GM19455 (cell line): ENCODE results near the gene SLC43A1.
A peak's percentile ranks its signal among the peaks of the same experiment; 100 is the strongest.
"Not testable (repeated sequence)": the region's sequence is repeated elsewhere in the genome, so short reads cannot be mapped to it uniquely, and the experiment has no call there.

Source experiments
- ATAC-seq: cut with Tn5 transposase; IDR thresholded peaks from one replicate; pipeline ENCODE4 v1.9.1; 2021; ENCODE audit not compliant: unreplicated experiment

SLC43A1 gene

GRCh38 chr11:57461841-57462489, 53.5 kb downstream of the SLC43A1 start:
- ATAC-seq: no peak

- ATAC-seq: no peak
These were observed 54.4 kb downstream of the SLC43A1 start for GRCh38 chr11:57460758-57461749.

GRCh38 chr11:57460022-57460757, 55.3 kb downstream of the SLC43A1 start, which contains the start of gene RTN4RL2:
Gene RTN4RL2, plus strand, starts transcription at chr11:57460528. Its CDS starts 338 bp downstream, at chr11:57460866.
- ATAC-seq: no peak

GRCh38 chr11:57459164-57460021, 56.1 kb downstream of the SLC43A1 start:
- no peak for ATAC-seq

- no peak for ATAC-seq
These were observed 56.9 kb downstream of the SLC43A1 start for GRCh38 chr11:57458410-57459163.

- no peak for ATAC-seq
These were observed 57.5 kb downstream of the SLC43A1 start for GRCh38 chr11:57458060-57458409.

- ATAC-seq: peak; percentile 32
These were observed 57.9 kb downstream of the SLC43A1 start for GRCh38 chr11:57457643-57458023.

- ATAC-seq: peak; percentile 61
These were observed 58.4 kb downstream of the SLC43A1 start for GRCh38 chr11:57456960-57457642.

GRCh38 chr11:57453543-57454177, 61.8 kb downstream of the SLC43A1 start:
- no peak for ATAC-seq

GRCh38 chr11:57446055-57446454, 69.4 kb downstream of the SLC43A1 start:
- no peak for ATAC-seq

- not testable (repeated sequence) for ATAC-seq
These were observed 70.4 kb downstream of the SLC43A1 start for GRCh38 chr11:57445122-57445394.

- ATAC-seq: no peak
These were observed 71.0 kb downstream of the SLC43A1 start for GRCh38 chr11:57444362-57445121.

- ATAC-seq: no peak
These were observed 74.6 kb downstream of the SLC43A1 start for GRCh38 chr11:57440744-57441414.

- ATAC-seq: no peak
These were observed 75.7 kb downstream of the SLC43A1 start for GRCh38 chr11:57439786-57440185.

- ATAC-seq: no peak
These were observed 76.9 kb downstream of the SLC43A1 start for GRCh38 chr11:57438345-57439285.

GRCh38 chr11:57436031-57436430, 79.5 kb downstream of the SLC43A1 start:
- no peak for ATAC-seq
